Type B pancreatic cell (in vitro differentiated cells): ENCODE data around the gene GNG2. TPM values are rescaled to one million over a fixed set of nuclear protein-coding genes. Genes with fewer than 3 reads are reported as not detected.

Source experiments
- DNase-seq: peaks from one replicate; pipeline ENCODE4 v3.0.0; 2021; ENCODE audit warnings: mixed read lengths; ENCODE audit not compliant: unreplicated experiment; ENCODE audit errors: extremely low spot score
- H3K27ac Mint-ChIP-seq: 2 replicates; pipeline ENCODE4 v1.8.0; 2021; ENCODE audit warnings: mild to moderate bottlenecking, mixed read lengths
- H3K27me3 Mint-ChIP-seq: 2 replicates; pipeline ENCODE4 v1.8.0; 2021; ENCODE audit warnings: mixed read lengths
- H3K36me3 Mint-ChIP-seq: 2 replicates; pipeline ENCODE4 v1.8.0; 2021; ENCODE audit warnings: mixed read lengths
- H3K4me1 Mint-ChIP-seq: one replicate; pipeline ENCODE4 v1.8.0; 2021; ENCODE audit warnings: mixed read lengths; ENCODE audit not compliant: unreplicated experiment
- H3K4me3 Mint-ChIP-seq: 2 replicates; pipeline ENCODE4 v1.8.0; 2021; ENCODE audit warnings: mild to moderate bottlenecking, mixed read lengths
- H3K9me3 Mint-ChIP-seq: 2 replicates; pipeline ENCODE4 v1.8.0; 2021; ENCODE audit warnings: mixed read lengths
- CTCF ChIP-seq: fragments of 200-600 bp; sonication (generic); conservative IDR thresholded peaks from 2 replicates; pipeline ENCODE4 v1.5.0; 2021; ENCODE audit warnings: antibody characterized with exemption, mild to moderate bottlenecking
- total RNA-seq: library from RNA; stranded (reverse); gene quantifications from 2 replicates; pipeline ENCODE4 v1.2.1, GENCODE V29; 2021; ENCODE audit warnings: low replicate concordance

GNG2 gene
- total RNA-seq, 1 donor from 2014 or later: 45.3 TPM

GRCh38 chr14:51999084-51999483 is 138.7 kb downstream of the GNG2 start:
- Mint-ChIP-seq H3K4me3 (no peak overlapping the region), H3K9me3 (no peaks in the 10 kb centered on the region), H3K36me3 (peaks cover 12% of the 10 kb centered on the region), H3K4me1 (peaks cover 5% of the 10 kb centered on the region), H3K27ac (no peak overlapping the region), H3K27me3 (no peaks in the 10 kb centered on the region)
- no peak for TF ChIP-seq CTCF
- no peak for DNase-seq

- H3K36me3 Mint-ChIP-seq: peaks cover 12% of the 10 kb centered on the region
- no peaks in the 10 kb centered on the region for H3K27me3 Mint-ChIP-seq
- DNase-seq: no peak
- H3K27ac Mint-ChIP-seq: no peak overlapping the region
- no peak for TF ChIP-seq CTCF
- no peak overlapping the region for H3K4me3 Mint-ChIP-seq
- peaks cover 5% of the 10 kb centered on the region for H3K4me1 Mint-ChIP-seq
- H3K9me3 Mint-ChIP-seq: no peaks in the 10 kb centered on the region
Observed at GRCh38 chr14:52000019-52000582, 139.7 kb downstream of the GNG2 start.

- no peak for DNase-seq
- H3K4me1 Mint-ChIP-seq: peaks cover 5% of the 10 kb centered on the region
- H3K36me3 Mint-ChIP-seq: peaks cover 18% of the 10 kb centered on the region
- H3K27me3 Mint-ChIP-seq: no peaks in the 10 kb centered on the region
- TF ChIP-seq CTCF: no peak
- H3K9me3 Mint-ChIP-seq: no peaks in the 10 kb centered on the region
- H3K4me3 Mint-ChIP-seq: no peak overlapping the region
- no peak overlapping the region for H3K27ac Mint-ChIP-seq
Observed at GRCh38 chr14:52000696-52001095, 140.3 kb downstream of the GNG2 start.

- Mint-ChIP-seq H3K4me1 (no peaks in the 10 kb centered on the region), H3K27ac (no peak overlapping the region), H3K9me3 (no peaks in the 10 kb centered on the region), H3K4me3 (no peak overlapping the region), H3K36me3 (peaks cover 21% of the 10 kb centered on the region), H3K27me3 (no peaks in the 10 kb centered on the region)
- no peak for TF ChIP-seq CTCF
- DNase-seq: no peak
Observed at GRCh38 chr14:52002542-52002941, 142.1 kb downstream of the GNG2 start.

GRCh38 chr14:52003324-52003723 is 142.9 kb downstream of the GNG2 start:
- DNase-seq: no peak
- Mint-ChIP-seq H3K9me3 (no peaks in the 10 kb centered on the region), H3K4me1 (no peaks in the 10 kb centered on the region), H3K4me3 (no peak overlapping the region), H3K36me3 (peaks cover 22% of the 10 kb centered on the region), H3K27ac (no peak overlapping the region), H3K27me3 (no peaks in the 10 kb centered on the region)
- TF ChIP-seq CTCF: no peak

- Mint-ChIP-seq H3K27me3 (no peaks in the 10 kb centered on the region), H3K9me3 (no peaks in the 10 kb centered on the region)
Observed at GRCh38 chr14:52005625-52006024, 145.2 kb downstream of the GNG2 start.

More at GRCh38 chr14:52005625-52006024, 145.2 kb downstream of the GNG2 start:
- Mint-ChIP-seq H3K36me3 (peaks cover 29% of the 10 kb centered on the region), H3K27ac (no peak overlapping the region), H3K4me1 (no peaks in the 10 kb centered on the region), H3K4me3 (no peak overlapping the region)
- no peak for DNase-seq
- TF ChIP-seq CTCF: no peak
